Heart left ventricle (tissue), 13 donors: ENCODE measurements around the gene OR9Q1.

ENCODE experiments used
- CTCF ChIP-seq, 12 donors: fragments of 200-600 bp; sonication (generic) in 4 of 12; IDR thresholded peaks; one replicate each; pipeline versions ENCODE4 v1.5.0 to v1.8.0; 2018 to 2022; ENCODE audit warnings: antibody characterized with exemption in 12 of 12, mild to moderate bottlenecking in 5 of 12
- POLR2A ChIP-seq, 2 donors: fragments of 450-650 bp; IDR thresholded peaks; one replicate each; pipeline ENCODE4 v1.6.1; 2017; ENCODE audit warnings: antibody characterized with exemption in 2 of 2, mild to moderate bottlenecking in 2 of 2, moderate library complexity in 2 of 2
- donor health status: ischemic (EF 13 %, LVEDD 7.1; RV severe dilation, severe dysfunction).
- donor health status: DM: no; HTN: yes; CAD: no.
- donor health status: DM: no; HTN: no; CAD: no.
- donor health status: ischemic (EF 25% LVEDD 6.9; RV normal size, moderate dysfunction).
- donor health status: ischemic (EF 25% LVEDD 5.7; RV mildly dilated, moderate dysfunction).
- donor health status: ischemic (EF 35%, LVEDD 5.7; RV mildly dilated, moderate dysfunction).
- donor health status: nonischemic (EF 11% LVEDD 7.7; RV severe dilation, severe dysfunction).
- donor health status: DM: yes; HTN: yes; CAD: no.
- donor health status: PGD.
- donor health status: ischemic (EF 29% LVEDD 5.4; RV normal size, mild dysfunction).
- donor health status: nonischemic (EF 23%, LVEDD 6.1; RV moderate dilation, normal function).

- no peak for TF ChIP-seq POLR2A (IDR thresholded peaks at IDR 0.05)
- no peak for TF ChIP-seq CTCF (IDR thresholded peaks at IDR 0.05)
Measured at GRCh38 chr11:58057481-58057880, 33.8 kb downstream of the OR9Q1 start.
